ENCODE measurements around the gene RAB23. TPM values are rescaled to one million over a fixed set of nuclear protein-coding genes. Genes with fewer than 3 reads are reported as not detected.

The RAB23 gene
- total RNA-seq, 1 experiment from 2014 or later, result 18.1 TPM

DNA sequence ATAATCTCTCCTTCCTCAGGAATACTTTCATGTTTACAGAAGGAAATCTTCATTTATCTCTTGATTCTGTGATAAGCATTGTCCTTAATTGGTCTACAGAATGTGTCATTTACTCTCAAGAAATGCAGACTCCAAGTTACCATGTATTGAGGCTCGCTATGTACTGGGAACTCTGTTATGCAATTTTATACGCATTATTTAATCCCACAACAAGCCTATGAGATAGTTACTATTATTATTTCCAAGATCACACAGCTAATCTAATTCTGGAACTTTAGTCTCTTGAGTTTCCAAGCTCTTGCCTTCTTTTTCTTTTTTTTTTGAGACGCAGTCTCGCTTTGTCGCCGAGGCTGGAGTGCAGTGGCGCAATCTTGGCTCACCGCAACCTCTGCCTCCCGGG lies 30.0 kb upstream of the RAB23 start:
- Histone ChIP-seq H4K91ac (ENCODE audit: insufficient read length, low read depth, low read length) (no peak overlapping the region), H2AK5ac (ENCODE audit: insufficient read length, low read length) (no peak overlapping the region), H3K9ac (ENCODE audit: extremely low read depth, insufficient read length, low read length) (no peak overlapping the region), H2BK20ac (ENCODE audit: low read depth, low read length, poor library complexity, severe bottlenecking) (no peak overlapping the region), H3K9me3 (ENCODE audit: control insufficient read depth, low read depth, low read length) (no peaks in the 10 kb centered on the region), H3K4me1 (ENCODE audit: insufficient read depth, low read length) (no peaks in the 10 kb centered on the region), H3K79me2 (ENCODE audit: insufficient read depth, low read length) (no peaks in the 10 kb centered on the region), H2BK5ac (ENCODE audit: insufficient read length, low read length) (no peak overlapping the region), H2AFZ (ENCODE audit: low read length) (no peak overlapping the region), H2BK15ac (ENCODE audit: low read depth, low read length) (no peak overlapping the region), H3K4ac (ENCODE audit: low read depth, low read length) (no peak overlapping the region), H3K4me2 (ENCODE audit: insufficient read depth, insufficient read length, low read length) (no peak overlapping the region), H3K27me3 (ENCODE audit: insufficient read depth, low read length) (no peaks in the 10 kb centered on the region), H2BK120ac (ENCODE audit: low read depth, low read length, poor library complexity, severe bottlenecking) (no peak overlapping the region), H3K23ac (ENCODE audit: insufficient read length, low read depth, low read length) (no peak overlapping the region), H3K27ac (ENCODE audit: insufficient read length, low read depth, low read length) (no peak overlapping the region), H3K18ac (ENCODE audit: insufficient read length, low read depth, low read length) (no peak overlapping the region), H4K20me1 (ENCODE audit: control insufficient read depth, insufficient read depth, insufficient read length) (no peaks in the 10 kb centered on the region), H2BK12ac (ENCODE audit: insufficient read length, low read depth, low read length) (no peak overlapping the region), H3K56ac (ENCODE audit: insufficient read length, low read depth, low read length) (no peak overlapping the region), H3K23me2 (ENCODE audit: insufficient read length, low read depth, low read length, poor library complexity, severe bottlenecking) (no peaks in the 10 kb centered on the region), H4K8ac (replicated peaks; ENCODE audit: insufficient read length, low read depth, low read length) (no peak overlapping the region), H3K14ac (ENCODE audit: insufficient read depth, low read length) (no peak overlapping the region), H3K79me1 (ENCODE audit: insufficient read depth, low read depth, low read length, poor library complexity, severe bottlenecking) (no peaks in the 10 kb centered on the region), H3T11ph (ENCODE audit: low read length) (no peak overlapping the region), H4K5ac (ENCODE audit: insufficient read length, low read depth, low read length) (no peak overlapping the region)
- Mint-ChIP-seq H3K4me1 (peaks cover 0 to 3% of the 10 kb centered on the region in 2 experiments; a peak in 1 of 4 replicates), H3K27me3 (ENCODE audit: low read depth) (no peaks in the 10 kb centered on the region), H3K9me3 (no peaks in the 10 kb centered on the region), H3K36me3 (ENCODE audit: insufficient read depth in 1 of 3, low read depth in 3 of 3) (no peaks in the 10 kb centered on the region), H3K27ac (no peak overlapping the region), H3K4me3 (no peak overlapping the region)
- DNase-seq, result no peak
- TF ChIP-seq CTCF (conservative IDR thresholded peaks at IDR 0.05), result no peak
- WGBS (ENCODE audit: extremely low coverage, insufficient read length, low lambda C conversion rate), result no CpG with 5 or more reads among the region's 9 CpGs
